PC-3 (cell line): Measurements from ENCODE around the gene SLC27A4. TPM values are rescaled to one million over a fixed set of nuclear protein-coding genes. Genes with fewer than 3 reads are reported as not detected.

ENCODE experiments used
- ATAC-seq: fragments of 200-7000 bp; cut with Tn5 transposase; 2 replicates; pipeline ENCODE4 v1.9.1; 2020; ENCODE audit warnings: mild to moderate bottlenecking, moderate library complexity
- BruUV-seq: library from RNA; stranded (reverse); fragments of 400-500 nt; replicated peaks from 2 replicates; lab custom pipeline; 2021; lab: Mats Ljungman, UMichigan
- CTCF ChIA-PET: fragments of 300-600 bp; sonication (Branson Sonifier 250); formaldehyde crosslinking; loops from one replicate; lab custom pipeline; 2022; ENCODE audit warnings: antibody characterized with exemption; lab: Charles Lee
- POLR2A ChIA-PET: fragments of 300-600 bp; sonication (Branson Sonifier 250); formaldehyde crosslinking; loops from one replicate; lab custom pipeline; 2022; ENCODE audit warnings: antibody characterized with exemption; ENCODE audit not compliant: unreplicated experiment; lab: Charles Lee
- DNase-seq: peaks from one replicate; pipeline ENCODE4 v3.0.0-alpha.2; 2015
- H2AFZ ChIP-seq: fragments of 300-600 bp; sonication (generic); 2 replicates; pipeline ENCODE4 v1.6.0; 2016; ENCODE audit warnings: antibody characterized with exemption, low read length
- H3F3A ChIP-seq: fragments of 300-600 bp; sonication (generic); one replicate; pipeline ENCODE4 v1.6.0; 2017; ENCODE audit warnings: antibody characterized with exemption, low read length, control low read depth, mild to moderate bottlenecking; ENCODE audit not compliant: unreplicated experiment
- H3K27ac ChIP-seq: fragments of 300-600 bp; sonication (generic); 2 replicates; pipeline ENCODE4 v1.5.1; 2016; ENCODE audit warnings: mild to moderate bottlenecking, low read length
- H3K27me3 ChIP-seq: fragments of 300-600 bp; sonication (generic); 2 replicates; pipeline ENCODE4 v1.6.1; 2016; ENCODE audit warnings: low read length, mixed read lengths
- H3K36me3 ChIP-seq: fragments of 300-600 bp; sonication (generic); 2 replicates; pipeline ENCODE4 v1.6.1; 2016; ENCODE audit warnings: low read depth, mixed run types, low read length, mixed read lengths
- H3K4me1 ChIP-seq: fragments of 300-600 bp; sonication (generic); 2 replicates; pipeline ENCODE4 v1.5.1; 2016; ENCODE audit warnings: low read length; ENCODE audit not compliant: insufficient read depth
- H3K4me2 ChIP-seq: fragments of 300-600 bp; sonication (generic); 2 replicates; pipeline ENCODE4 v1.6.0; 2016; ENCODE audit warnings: low read length
- H3K4me3 ChIP-seq: fragments of 300-600 bp; sonication (generic); 2 replicates; pipeline ENCODE4 v1.5.1; 2016; ENCODE audit warnings: mild to moderate bottlenecking, low read length, mixed read lengths
- H3K79me2 ChIP-seq: fragments of 300-600 bp; sonication (generic); 2 replicates; pipeline ENCODE4 v1.6.1; 2017; ENCODE audit warnings: low read length, mixed read lengths
- H3K9ac ChIP-seq: fragments of 300-600 bp; sonication (generic); 2 replicates; pipeline ENCODE4 v1.6.0; 2016; ENCODE audit warnings: mild to moderate bottlenecking, low read length
- H3K9me2 ChIP-seq: fragments of 300-600 bp; sonication (generic); replicated peaks from 2 replicates; pipeline ENCODE4 v1.6.1; 2016; ENCODE audit warnings: mixed run types, low read length, mixed read lengths
- H3K9me3 ChIP-seq: fragments of 300-600 bp; sonication (generic); 2 replicates; pipeline ENCODE4 v1.6.1; 2016; ENCODE audit warnings: low read length, mixed read lengths
- H4K20me1 ChIP-seq: fragments of 300-600 bp; sonication (generic); 2 replicates; pipeline ENCODE4 v1.6.1; 2016; ENCODE audit warnings: low read length, mixed read lengths
- EZH2 ChIP-seq: fragments of 300-600 bp; sonication (generic); IDR thresholded peaks from one replicate; pipeline ENCODE4 v1.6.1; 2017; ENCODE audit warnings: antibody characterized with exemption, mild to moderate bottlenecking, low read length; ENCODE audit not compliant: unreplicated experiment
- EZH2phosphoT487 ChIP-seq: fragments of 300-600 bp; sonication (generic); IDR thresholded peaks from 2 replicates; pipeline ENCODE4 v1.6.1; 2018; ENCODE audit warnings: mild to moderate bottlenecking, antibody characterized with exemption, low read length, borderline replicate concordance
- intact Hi-C: fragments of 100-400 bp; cut with micrococcal nuclease; formaldehyde crosslinking; loops from 2 replicates; pipeline ENCODE4 v1.9.0; 2023
- total RNA-seq: library from RNA; depleted of rRNA; stranded (reverse); fragments of >200 nt; gene quantifications from 2 replicates; pipeline ENCODE4 v1.2.3, GENCODE V29; 2014
- TF ChIP-seq, protein P1 (sequence below): fragments of 300-600 bp; sonication (generic); conservative IDR thresholded peaks from 2 replicates; pipeline ENCODE4 v1.5.1; 2017; ENCODE audit warnings: antibody characterized with exemption, low read depth, mild to moderate bottlenecking, low read length

Gene SLC27A4
- total RNA-seq, 1 experiment from 2014 or later: 39.1 TPM

- intact Hi-C loops: loop anchor here (5.0 kb wide), 2 partner anchors 51 to 64 kb away; no protein-coding TSS in a partner anchor
- BruUV-seq: no TSS peak
- TF ChIP-seq, protein P1, sequence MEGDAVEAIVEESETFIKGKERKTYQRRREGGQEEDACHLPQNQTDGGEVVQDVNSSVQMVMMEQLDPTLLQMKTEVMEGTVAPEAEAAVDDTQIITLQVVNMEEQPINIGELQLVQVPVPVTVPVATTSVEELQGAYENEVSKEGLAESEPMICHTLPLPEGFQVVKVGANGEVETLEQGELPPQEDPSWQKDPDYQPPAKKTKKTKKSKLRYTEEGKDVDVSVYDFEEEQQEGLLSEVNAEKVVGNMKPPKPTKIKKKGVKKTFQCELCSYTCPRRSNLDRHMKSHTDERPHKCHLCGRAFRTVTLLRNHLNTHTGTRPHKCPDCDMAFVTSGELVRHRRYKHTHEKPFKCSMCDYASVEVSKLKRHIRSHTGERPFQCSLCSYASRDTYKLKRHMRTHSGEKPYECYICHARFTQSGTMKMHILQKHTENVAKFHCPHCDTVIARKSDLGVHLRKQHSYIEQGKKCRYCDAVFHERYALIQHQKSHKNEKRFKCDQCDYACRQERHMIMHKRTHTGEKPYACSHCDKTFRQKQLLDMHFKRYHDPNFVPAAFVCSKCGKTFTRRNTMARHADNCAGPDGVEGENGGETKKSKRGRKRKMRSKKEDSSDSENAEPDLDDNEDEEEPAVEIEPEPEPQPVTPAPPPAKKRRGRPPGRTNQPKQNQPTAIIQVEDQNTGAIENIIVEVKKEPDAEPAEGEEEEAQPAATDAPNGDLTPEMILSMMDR: no peak
- TF ChIP-seq EZH2phosphoT487: no peak
- TF ChIP-seq EZH2: no peak
- Histone ChIP-seq H3K27me3 (no peaks in the 10 kb centered on the region), H3K4me3 (no peak overlapping the region), H3K9me2 (no peaks in the 10 kb centered on the region), H4K20me1 (no peaks in the 10 kb centered on the region), H2AFZ (no peak overlapping the region), H3K9me3 (no peaks in the 10 kb centered on the region), H3K79me2 (no peaks in the 10 kb centered on the region), H3K4me1 (peaks cover 12% of the 10 kb centered on the region), H3K27ac (no peak overlapping the region), H3K9ac (no peak overlapping the region), H3K4me2 (no peak overlapping the region), H3K36me3 (no peaks in the 10 kb centered on the region), H3F3A (no peaks in the 10 kb centered on the region)
- ATAC-seq: no peak
- DNase-seq: no peak
- POLR2A ChIA-PET: no interaction called here
- CTCF ChIA-PET: interaction anchor here (0.6 kb wide), 1 partner anchor 65 kb away, joined by 3 read pairs; no protein-coding TSS in a partner anchor
These were observed 20.5 kb downstream of the SLC27A4 start for GRCh38 chr9:128360826-128361225.

DNA sequence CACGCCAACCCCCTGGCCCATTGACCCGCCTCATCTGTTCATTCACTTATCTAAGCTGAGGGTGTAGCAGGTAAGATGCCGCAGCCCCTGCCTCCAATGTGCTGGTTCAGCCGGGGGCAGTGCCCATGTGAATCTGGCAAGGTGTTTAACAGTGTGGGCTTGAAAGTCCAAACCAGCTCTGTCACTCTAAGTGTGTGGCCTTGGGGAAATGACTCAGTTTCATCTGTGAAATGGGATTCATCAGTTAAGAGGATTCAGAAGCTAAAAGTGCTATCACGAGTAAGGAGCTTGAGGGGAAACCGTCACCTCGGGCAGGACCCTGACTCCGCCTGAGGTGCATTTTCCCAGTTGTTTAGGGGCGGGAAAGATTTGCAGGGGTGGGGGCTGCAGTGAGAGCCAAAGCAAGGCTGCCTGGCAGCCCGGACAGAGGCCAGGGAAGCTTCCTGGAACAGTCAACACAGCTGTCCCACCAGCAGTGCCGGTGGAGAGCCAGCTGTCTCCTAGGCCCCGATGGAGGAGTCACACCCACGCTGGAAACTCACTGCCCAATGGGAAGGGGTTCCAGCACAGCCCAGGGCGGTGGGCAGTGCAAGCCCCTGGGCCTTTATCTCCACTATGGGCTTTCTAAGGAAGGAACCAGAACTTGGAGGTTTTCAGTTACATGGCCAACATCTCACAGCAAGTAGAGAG, 21.1 kb downstream of the SLC27A4 start:
- Histone ChIP-seq H3K27me3 (no peaks in the 10 kb centered on the region), H3K27ac (no peak overlapping the region), H3K9me3 (no peaks in the 10 kb centered on the region), H3K4me3 (peak overlapping the region; percentile 64), H3K4me2 (peak overlapping the region; percentile 95), H3K9me2 (no peaks in the 10 kb centered on the region), H3K4me1 (peaks cover 12% of the 10 kb centered on the region), H3K79me2 (no peaks in the 10 kb centered on the region), H3K9ac (peak overlapping the region; percentile 59; the same call in 1 of the 2 replicates), H3K36me3 (no peaks in the 10 kb centered on the region), H3F3A (no peaks in the 10 kb centered on the region), H4K20me1 (no peaks in the 10 kb centered on the region), H2AFZ (peak overlapping the region; percentile 95)
- intact Hi-C loops: loop anchor here (5.0 kb wide), 2 partner anchors 51 to 64 kb away; no protein-coding TSS in a partner anchor
- ATAC-seq (peak; percentile 25), DNase-seq (no peak)
- TF ChIP-seq EZH2phosphoT487: no peak
- TF ChIP-seq, protein P1: no peak
- TF ChIP-seq EZH2: no peak
- POLR2A ChIA-PET: no interaction called here
- BruUV-seq: no TSS peak
- CTCF ChIA-PET: interaction anchor here (0.6 to 1.5 kb wide), 3 partner anchors 10 to 66 kb away, joined by 3 to 10 read pairs (median 6); partner anchors contain the start of gene URM1
